HCT116 (cell line): ENCODE results near the gene SEPTIN11.

Source experiments
- CEBPB ChIP-seq: IDR thresholded peaks from 2 replicates; pipeline ENCODE4 v1.6.1; 2012; ENCODE audit warnings: low read depth
- EGR1 ChIP-seq: IDR thresholded peaks from 2 replicates; pipeline ENCODE4 v1.6.1; 2012; ENCODE audit warnings: low read depth
- ELF1 ChIP-seq: IDR thresholded peaks from 2 replicates; pipeline ENCODE4 v1.6.1; 2012; ENCODE audit warnings: low read depth, borderline replicate concordance
- EZH2 ChIP-seq: fragments of 200-600 bp; sonication (generic); IDR thresholded peaks from 2 replicates; pipeline ENCODE4 v1.6.1; 2017; ENCODE audit warnings: antibody characterized with exemption, mixed run types
- JUND ChIP-seq: IDR thresholded peaks from 2 replicates; pipeline ENCODE4 v1.6.1; 2012
- RAD21 ChIP-seq: IDR thresholded peaks from 2 replicates; pipeline ENCODE4 v1.6.1; 2012; ENCODE audit warnings: low read depth, mild to moderate bottlenecking
- ZFX ChIP-seq: fragments of 450-650 bp; IDR thresholded peaks from 2 replicates; pipeline ENCODE4 v1.6.1; 2017
- TF ChIP-seq, protein P1 (sequence below), 3 experiments: fragments of 200-600 bp in 1 of 3; sonication (generic) in 1 of 3; IDR thresholded peaks in 2 of 3; conservative IDR thresholded peaks in 1 of 3; 2 replicates each; pipeline ENCODE4 v1.5.1; 2012 to 2017; ENCODE audit warnings: low read depth in 2 of 3, low read length in 2 of 3, antibody characterized with exemption in 1 of 3, borderline replicate concordance in 1 of 3, control low read depth in 1 of 3, mild to moderate bottlenecking in 1 of 3, mixed read lengths in 1 of 3, mixed run types in 1 of 3, moderate library complexity in 1 of 3; ENCODE audit not compliant: insufficient read depth in 1 of 3
- TF ChIP-seq, protein P2 (sequence below): IDR thresholded peaks from 2 replicates; pipeline ENCODE4 v1.6.1; 2012

DNA sequence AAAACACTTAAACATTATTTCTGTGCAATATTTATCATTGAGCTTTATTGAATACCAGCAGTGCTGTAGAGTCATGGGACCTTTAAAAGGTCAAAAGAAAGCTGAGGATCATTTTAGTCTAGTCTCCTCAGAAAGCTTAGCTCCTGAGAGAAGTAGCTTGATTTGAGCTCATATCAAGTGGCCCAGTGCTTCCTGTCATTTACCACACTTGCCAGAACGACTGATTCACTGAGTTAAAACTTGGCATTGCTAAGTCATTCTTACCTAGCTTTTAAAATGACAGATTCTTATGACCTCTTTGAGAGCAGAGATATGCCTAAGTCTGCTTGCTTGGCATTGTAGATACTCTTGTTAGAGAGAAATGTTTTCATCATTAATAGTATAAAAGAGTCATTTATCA is 15.2 kb downstream of the SEPTIN11 start:
- TF ChIP-seq, protein P1, sequence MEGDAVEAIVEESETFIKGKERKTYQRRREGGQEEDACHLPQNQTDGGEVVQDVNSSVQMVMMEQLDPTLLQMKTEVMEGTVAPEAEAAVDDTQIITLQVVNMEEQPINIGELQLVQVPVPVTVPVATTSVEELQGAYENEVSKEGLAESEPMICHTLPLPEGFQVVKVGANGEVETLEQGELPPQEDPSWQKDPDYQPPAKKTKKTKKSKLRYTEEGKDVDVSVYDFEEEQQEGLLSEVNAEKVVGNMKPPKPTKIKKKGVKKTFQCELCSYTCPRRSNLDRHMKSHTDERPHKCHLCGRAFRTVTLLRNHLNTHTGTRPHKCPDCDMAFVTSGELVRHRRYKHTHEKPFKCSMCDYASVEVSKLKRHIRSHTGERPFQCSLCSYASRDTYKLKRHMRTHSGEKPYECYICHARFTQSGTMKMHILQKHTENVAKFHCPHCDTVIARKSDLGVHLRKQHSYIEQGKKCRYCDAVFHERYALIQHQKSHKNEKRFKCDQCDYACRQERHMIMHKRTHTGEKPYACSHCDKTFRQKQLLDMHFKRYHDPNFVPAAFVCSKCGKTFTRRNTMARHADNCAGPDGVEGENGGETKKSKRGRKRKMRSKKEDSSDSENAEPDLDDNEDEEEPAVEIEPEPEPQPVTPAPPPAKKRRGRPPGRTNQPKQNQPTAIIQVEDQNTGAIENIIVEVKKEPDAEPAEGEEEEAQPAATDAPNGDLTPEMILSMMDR (IDR thresholded peaks at IDR 0.05 in 2 of 3, conservative IDR thresholded peaks at IDR 0.05 in 1 of 3; ENCODE audit: borderline replicate concordance in 1 of 3, insufficient read depth in 1 of 3, low read depth in 2 of 3, low read length in 2 of 3), result no peak
- TF ChIP-seq, protein P2, sequence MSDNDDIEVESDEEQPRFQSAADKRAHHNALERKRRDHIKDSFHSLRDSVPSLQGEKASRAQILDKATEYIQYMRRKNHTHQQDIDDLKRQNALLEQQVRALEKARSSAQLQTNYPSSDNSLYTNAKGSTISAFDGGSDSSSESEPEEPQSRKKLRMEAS, result no peak
- TF ChIP-seq EZH2 (no peak), JUND (no peak), EGR1 (no peak), ELF1 (no peak), RAD21 (no peak), CEBPB (no peak), ZFX (no peak)
